K562 (cell line): ENCODE measurements around the gene TBXAS1. TPM values are rescaled to one million over a fixed set of nuclear protein-coding genes. Genes with fewer than 3 reads are reported as not detected.

Source experiments
- MCM3 ChIP-seq: fragments of 450-650 bp; IDR thresholded peaks from 2 replicates; pipeline ENCODE4 v1.6.1; 2016
- POLR2AphosphoS2 ChIP-seq: IDR thresholded peaks from 2 replicates; pipeline ENCODE4 v1.6.1; 2012; ENCODE audit warnings: low read length, improper control_type of control experiment
- RAD21 ChIP-seq, 2 experiments: fragments of 250-450 bp in 1 of 2; fragments of 450-650 bp in 1 of 2; sonication (Bioruptor Pico) in 1 of 2; formaldehyde crosslinking in 1 of 2; IDR thresholded peaks in 1 of 2; conservative IDR thresholded peaks in 1 of 2; 2 replicates each; pipeline versions ENCODE4 v1.4.0 to v1.8.0; 2020 to 2022; ENCODE audit warnings: mild to moderate bottlenecking in 2 of 2, moderate library complexity in 1 of 2
- REST ChIP-seq, 2 experiments: fragments of 450-650 bp; formaldehyde crosslinking in 1 of 2; IDR thresholded peaks; 2 replicates each; pipeline versions ENCODE4 v1.4.0 to v1.6.1; 2014 to 2020; ENCODE audit warnings: mild to moderate bottlenecking in 2 of 2, borderline replicate concordance in 1 of 2, low read depth in 1 of 2
- SMAD3 ChIP-seq: fragments of 450-650 bp; formaldehyde crosslinking; conservative IDR thresholded peaks from 2 replicates; pipeline ENCODE4 v1.4.0; 2020; ENCODE audit warnings: mild to moderate bottlenecking
- SMC3 ChIP-seq: conservative IDR thresholded peaks from 2 replicates; pipeline ENCODE4 v1.6.1; 2011; ENCODE audit warnings: low read depth, low read length, improper control_type of control experiment; ENCODE audit not compliant: insufficient read depth
- TAL1 ChIP-seq: fragments of 450-650 bp; IDR thresholded peaks from 2 replicates; pipeline ENCODE4 v1.6.1; 2016; ENCODE audit warnings: mild to moderate bottlenecking
- TCF3 ChIP-seq: sonication (generic); formaldehyde crosslinking; IDR thresholded peaks from 2 replicates; pipeline ENCODE4 v1.4.0; 2020; ENCODE audit warnings: mild to moderate bottlenecking, missing genetic modification reagents
- TGIF2 ChIP-seq: sonication (generic); formaldehyde crosslinking; IDR thresholded peaks from 2 replicates; pipeline ENCODE4 v1.8.1; 2022; ENCODE audit warnings: mild to moderate bottlenecking, missing genetic modification reagents, moderate library complexity
- TRIM25 ChIP-seq: fragments of 450-650 bp; IDR thresholded peaks from 2 replicates; pipeline ENCODE4 v1.7.0; 2016; ENCODE audit warnings: borderline replicate concordance
- ZBTB11 ChIP-seq, 3 experiments: fragments of 200-800 bp in 1 of 3; fragments of 250-450 bp in 1 of 3; fragments of 450-650 bp in 1 of 3; sonication (Bioruptor Pico) in 1 of 3; sonication (Bioruptor generic) in 1 of 3; formaldehyde crosslinking in 1 of 3; IDR thresholded peaks; 2 replicates each; pipeline versions ENCODE4 v1.6.1 to v1.8.0; 2016 to 2022; ENCODE audit warnings: mild to moderate bottlenecking in 2 of 3, missing genetic modification characterization in 2 of 3, missing compliant biosample characterization in 1 of 3, moderate library complexity in 1 of 3
- polyA plus RNA-seq, 8 experiments: library from polyadenylated mRNA; depleted of rRNA in 4 of 8; stranded (reverse) in 5 of 8; unstranded in 3 of 8; fragments of >200 nt; fragmentation: Nextera tagmentation in 2 of 8; fragmentation: Illumina TruSeq in 1 of 8; extraction: Ambion mirVana in 2 of 8; extraction: Trizol in 1 of 8; gene quantifications; 2 replicates each; pipeline versions ENCODE4 v1.2.1 to v1.2.3, GENCODE V29; 2011 to 2014; ENCODE audit warnings: inconsistent platforms in 1 of 8, missing spikeins in 1 of 8
- total RNA-seq, 7 experiments: library from RNA; depleted of rRNA in 6 of 7; stranded (reverse); fragments of >200 nt in 6 of 7; fragmentation: Illumina TruSeq in 2 of 7; extraction: Trizol in 2 of 7; gene quantifications; 2 replicates each; pipeline versions ENCODE4 v1.2.1 to v1.2.3, GENCODE V29; 2011 to 2021; ENCODE audit warnings: low replicate concordance in 1 of 7

The TBXAS1 gene
- total and polyA plus RNA-seq, 9 of the 15 experiments (the other 6 are each of a cell fraction or from before 2014, with no cell fraction given), result 1.1 to 8.3 (median 1.9) TPM

GRCh38 chr7:139827042-139827441 is 2.0 kb upstream of the TBXAS1 start (continued):
- peak in 1 of 2 experiments; percentile 67; a peak in 2 of 4 replicates for TF ChIP-seq RAD21 (CRISPR knock-in tag; conservative IDR thresholded peaks at IDR 0.05 in 1 of 2, IDR thresholded peaks at IDR 0.05 in 1 of 2)
- TF ChIP-seq TCF3, result peak; percentile 37; the same call in 1 of the 2 replicates
- no peak for TF ChIP-seq POLR2AphosphoS2
- TF ChIP-seq MCM3, result no peak
- TF ChIP-seq SMAD3 (CRISPR knock-in tag), result no peak
- 0 out of 2 replicates have a peak, but pooled peaks have one; percentile 12 for TF ChIP-seq SMC3
- no peak for TF ChIP-seq ZBTB11 (CRISPR knock-in tag; IDR thresholded peaks at IDR 0.05)
- TF ChIP-seq TRIM25, result no peak
- TF ChIP-seq TAL1, result peak; percentile 18; the same call in 1 of the 2 replicates
- peak; percentile 36; the same call in 1 of the 2 replicates for TF ChIP-seq REST (IDR thresholded peaks at IDR 0.05; ENCODE audit: borderline replicate concordance)
- TF ChIP-seq REST (CRISPR knock-in tag; IDR thresholded peaks at IDR 0.05; ENCODE audit: low read depth), result no peak
- TF ChIP-seq TGIF2, result no peak
